H1 (cell line): ENCODE results near the gene MFSD6L. TPM values are rescaled to one million over a fixed set of nuclear protein-coding genes. Genes with fewer than 3 reads are reported as not detected.

Experiments
- CTCF ChIA-PET: fragments of 300-600 bp; sonication (Branson Sonifier 250); formaldehyde crosslinking; loops from one replicate; lab custom pipeline; 2021; ENCODE audit not compliant: partially characterized antibody; lab: Charles Lee
- POLR2A ChIA-PET: fragments of 300-600 bp; sonication (Branson Sonifier 250); formaldehyde crosslinking; loops from one replicate; lab custom pipeline; 2021; ENCODE audit warnings: inconsistent platforms; ENCODE audit not compliant: partially characterized antibody; lab: Charles Lee
- DNase-seq, 2 experiments: peaks; one replicate each; pipeline versions ENCODE4 v3.0.0 to v3.0.0-alpha.2; 2010 to 2022; ENCODE audit warnings: low spot score in 2 of 2, low read depth in 1 of 2, mixed read lengths in 1 of 2
- FAIRE-seq: peaks from 2 replicates; lab custom pipeline; 2011; peaks lifted over from hg19 to GRCh38; lab: Jason Lieb, UNC
- H2AFZ ChIP-seq: 2 replicates; pipeline ENCODE4 v1.8.1; 2012; ENCODE audit warnings: low read length, inconsistent platforms
- H2AK5ac ChIP-seq: 2 replicates; pipeline ENCODE4 v1.6.1; 2013; ENCODE audit warnings: low read depth, low read length
- H2BK120ac ChIP-seq: replicated peaks from 2 replicates; pipeline ENCODE3; 2013; ENCODE audit warnings: low read depth, low read length, inconsistent platforms
- H2BK12ac ChIP-seq: 2 replicates; pipeline ENCODE4 v1.6.1; 2013; ENCODE audit warnings: low read depth, low read length
- H2BK15ac ChIP-seq: 2 replicates; pipeline ENCODE4 v1.6.1; 2013; ENCODE audit warnings: low read length
- H2BK20ac ChIP-seq: 2 replicates; pipeline ENCODE4 v1.6.1; 2013; ENCODE audit warnings: low read length
- H2BK5ac ChIP-seq: 2 replicates; pipeline ENCODE4 v1.6.1; 2013; ENCODE audit warnings: low read depth, low read length
- H3K14ac ChIP-seq: 2 replicates; pipeline ENCODE4 v1.6.1; 2013; ENCODE audit warnings: inconsistent platforms; ENCODE audit not compliant: insufficient read length
- H3K18ac ChIP-seq: 2 replicates; pipeline ENCODE4 v1.6.1; 2013; ENCODE audit warnings: low read length; ENCODE audit errors: extremely low read depth
- H3K23ac ChIP-seq: 2 replicates; pipeline ENCODE4 v1.6.1; 2013; ENCODE audit warnings: inconsistent platforms; ENCODE audit not compliant: insufficient read length
- H3K23me2 ChIP-seq: 2 replicates; pipeline ENCODE4 v1.6.1; 2013; ENCODE audit warnings: low read depth, low read length
- H3K27ac ChIP-seq: 2 replicates; pipeline ENCODE4 v1.6.1; 2011; ENCODE audit warnings: low read depth, low read length, inconsistent platforms
- H3K27me3 ChIP-seq, 4 experiments: replicated peaks in 1 of 4; 1 replicate in 1 of 4; 2 replicates in 3 of 4; pipeline versions ENCODE4 v1.6.1 to v1.8.1; 2011 to 2013; ENCODE audit warnings: low read length in 3 of 4, mild to moderate bottlenecking in 3 of 4, inconsistent platforms in 2 of 4, mixed read lengths in 2 of 4, moderate library complexity in 1 of 4; ENCODE audit not compliant: control insufficient read depth in 3 of 4, insufficient read depth in 3 of 4; ENCODE audit errors: extremely low read depth in 1 of 4
- H3K36me3 ChIP-seq, 4 experiments: 2 replicates each; pipeline versions ENCODE4 v1.6.1 to v1.8.1; 2011 to 2013; ENCODE audit warnings: mild to moderate bottlenecking in 4 of 4, low read length in 3 of 4, moderate library complexity in 2 of 4, control low read depth in 1 of 4, inconsistent platforms in 1 of 4; ENCODE audit not compliant: insufficient read depth in 4 of 4, control insufficient read depth in 2 of 4
- H3K4ac ChIP-seq: replicated peaks from 2 replicates; pipeline ENCODE3; 2013; ENCODE audit warnings: low read length, low read depth, mixed read lengths, inconsistent platforms; ENCODE audit not compliant: insufficient read length
- H3K4me1 ChIP-seq, 4 experiments: replicated peaks in 1 of 4; 1 replicate in 1 of 4; 2 replicates in 3 of 4; pipeline versions ENCODE4 v1.6.1 to v1.8.1; 2011 to 2013; ENCODE audit warnings: low read length in 3 of 4, inconsistent platforms in 2 of 4, mixed read lengths in 1 of 4; ENCODE audit not compliant: insufficient read depth in 4 of 4, control insufficient read depth in 3 of 4
- H3K4me2 ChIP-seq, 2 experiments: 2 replicates each; pipeline versions ENCODE4 v1.6.1 to v1.8.1; 2011 to 2013; ENCODE audit warnings: low read depth in 2 of 2, low read length in 2 of 2, control low read depth in 1 of 2, inconsistent platforms in 1 of 2, mild to moderate bottlenecking in 1 of 2; ENCODE audit not compliant: insufficient read depth in 1 of 2
- H3K4me3 ChIP-seq, 4 experiments: fragments of 200-600, 300-600 bp in 1 of 4; sonication (generic), shearing (Covaris generic), sonication (Bioruptor Twin) in 1 of 4; 2 replicates each; pipeline versions ENCODE4 v1.5.1 to v1.8.1; 2011 to 2016; ENCODE audit warnings: low read length in 4 of 4, low read depth in 3 of 4, control low read depth in 2 of 4, inconsistent platforms in 2 of 4, mild to moderate bottlenecking in 2 of 4, mixed read lengths in 1 of 4, moderate library complexity in 1 of 4; ENCODE audit not compliant: insufficient read depth in 2 of 4; ENCODE audit errors: extremely low read depth in 1 of 4
- H3K56ac ChIP-seq: replicated peaks from 2 replicates; pipeline ENCODE3; 2013; ENCODE audit warnings: low read depth, mild to moderate bottlenecking, mixed read lengths, low read length, inconsistent platforms; ENCODE audit not compliant: insufficient read length
- H3K79me1 ChIP-seq: 2 replicates; pipeline ENCODE4 v1.6.1; 2013; ENCODE audit warnings: low read depth, low read length, control low read depth
- H3K79me2 ChIP-seq, 2 experiments: 2 replicates each; pipeline versions ENCODE4 v1.6.1 to v1.8.1; 2012 to 2013; ENCODE audit warnings: low read length in 2 of 2, mild to moderate bottlenecking in 2 of 2, inconsistent platforms in 1 of 2; ENCODE audit not compliant: insufficient read depth in 2 of 2, control insufficient read depth in 1 of 2
- H3K9ac ChIP-seq, 4 experiments: replicated peaks in 1 of 4; 1 replicate in 1 of 4; 2 replicates in 3 of 4; pipeline versions ENCODE4 v1.6.1 to v1.8.1; 2011 to 2013; ENCODE audit warnings: low read depth in 3 of 4, low read length in 3 of 4, control low read depth in 2 of 4, mild to moderate bottlenecking in 2 of 4, moderate library complexity in 2 of 4, inconsistent platforms in 1 of 4; ENCODE audit errors: extremely low read depth in 1 of 4
- H3K9me3 ChIP-seq, 2 experiments: 2 replicates each; pipeline versions ENCODE4 v1.6.1 to v1.8.1; 2012 to 2013; ENCODE audit warnings: mild to moderate bottlenecking in 2 of 2, moderate library complexity in 2 of 2, control low read depth in 1 of 2, inconsistent platforms in 1 of 2, low read depth in 1 of 2, low read length in 1 of 2, mixed read lengths in 1 of 2; ENCODE audit not compliant: insufficient read depth in 2 of 2
- H4K20me1 ChIP-seq, 2 experiments: replicated peaks in 1 of 2; 2 replicates each; pipeline versions ENCODE3 to v1.8.1; 2011 to 2013; ENCODE audit warnings: inconsistent platforms in 2 of 2, low read length in 2 of 2, mild to moderate bottlenecking in 1 of 2; ENCODE audit not compliant: insufficient read depth in 2 of 2, control insufficient read depth in 1 of 2
- H4K5ac ChIP-seq: 2 replicates; pipeline ENCODE4 v1.6.1; 2013; ENCODE audit warnings: low read length, low read depth, mixed read lengths, inconsistent platforms; ENCODE audit not compliant: insufficient read length
- H4K8ac ChIP-seq: 2 replicates; pipeline ENCODE4 v1.8.0; 2013; ENCODE audit warnings: mild to moderate bottlenecking, moderate library complexity, low read length, inconsistent platforms; ENCODE audit not compliant: insufficient read depth; ENCODE audit errors: extremely low read depth
- H4K91ac ChIP-seq: replicated peaks from 2 replicates; pipeline ENCODE3; 2013; ENCODE audit warnings: low read length, mixed read lengths, inconsistent platforms; ENCODE audit not compliant: insufficient read length
- BRCA1 ChIP-seq: IDR thresholded peaks from 2 replicates; pipeline ENCODE4 v1.6.1; 2012; ENCODE audit warnings: low read depth, low read length, improper control_type of control experiment
- CBX5 ChIP-seq: fragments of 300-800, 300-1000 bp; sonication (generic); IDR thresholded peaks from 2 replicates; pipeline ENCODE4 v1.7.1; 2016; ENCODE audit warnings: antibody characterized with exemption, low read length, low read depth
- CBX8 ChIP-seq: fragments of 300-800, 300-1000 bp; sonication (generic); IDR thresholded peaks from 2 replicates; pipeline ENCODE4 v1.7.1; 2016; ENCODE audit warnings: low read depth, low read length, borderline replicate concordance
- CHD1 ChIP-seq: IDR thresholded peaks from 2 replicates; pipeline ENCODE4 v1.6.1; 2012; ENCODE audit warnings: low read depth, low read length, improper control_type of control experiment
- EP300 ChIP-seq, 2 experiments: IDR thresholded peaks; 1 replicate in 1 of 2; 2 replicates in 1 of 2; pipeline ENCODE4 v1.6.1; 2011 to 2012; ENCODE audit warnings: low read depth in 2 of 2, low read length in 2 of 2, mild to moderate bottlenecking in 2 of 2, borderline replicate concordance in 1 of 2, inconsistent platforms in 1 of 2, moderate library complexity in 1 of 2
- EZH2 ChIP-seq: fragments of 200-600 bp; sonication (generic); IDR thresholded peaks from 2 replicates; pipeline ENCODE4 v1.7.1; 2012; ENCODE audit warnings: low read depth, mild to moderate bottlenecking, moderate library complexity, low read length, inconsistent platforms; ENCODE audit not compliant: severe bottlenecking
- GABPA ChIP-seq: IDR thresholded peaks from 2 replicates; pipeline ENCODE4 v1.6.1; 2011; ENCODE audit warnings: mild to moderate bottlenecking, low read length, moderate library complexity, borderline replicate concordance; ENCODE audit not compliant: insufficient read depth
- NRF1 ChIP-seq: IDR thresholded peaks from 2 replicates; pipeline ENCODE4 v1.6.1; 2011; ENCODE audit warnings: mild to moderate bottlenecking, low read depth, low read length, improper control_type of control experiment
- POLR2A ChIP-seq, 2 experiments: IDR thresholded peaks; 1 replicate in 1 of 2; 2 replicates in 1 of 2; pipeline ENCODE4 v1.6.1; 2011; ENCODE audit warnings: low read depth in 2 of 2, low read length in 2 of 2, mild to moderate bottlenecking in 2 of 2; ENCODE audit errors: control extremely low read depth in 1 of 2
- POU5F1 ChIP-seq: IDR thresholded peaks from 2 replicates; pipeline ENCODE4 v1.6.1; 2011; ENCODE audit warnings: low read depth, mild to moderate bottlenecking, low read length, moderate library complexity
- RBBP5 ChIP-seq: IDR thresholded peaks from 2 replicates; pipeline ENCODE4 v1.7.1; 2012; ENCODE audit warnings: low read depth, mild to moderate bottlenecking, inconsistent platforms, low read length, moderate library complexity, borderline replicate concordance
- RFX5 ChIP-seq: IDR thresholded peaks from 2 replicates; pipeline ENCODE4 v1.6.1; 2011; ENCODE audit warnings: low read depth, low read length, improper control_type of control experiment, borderline replicate concordance
- SAP30 ChIP-seq: fragments of 300-600 bp; sonication (generic); IDR thresholded peaks from 2 replicates; pipeline ENCODE4 v1.7.1; 2012; ENCODE audit warnings: low read length, moderate library complexity, mild to moderate bottlenecking, inconsistent platforms; ENCODE audit not compliant: insufficient read depth, insufficient replicate concordance
- WGBS, 2 experiments: shearing (Covaris generic) in 1 of 2; methylation state at CpG; one replicate each; pipeline versions ENCODE4 v1.1.6 to v1.1.7; 2013 to 2015; ENCODE audit warnings: low lambda C conversion rate in 2 of 2, mixed read lengths in 2 of 2, inconsistent platforms in 1 of 2, low coverage in 1 of 2, missing lambda C conversion rate in 1 of 2; ENCODE audit not compliant: insufficient replicate concordance in 2 of 2, insufficient coverage in 1 of 2, insufficient read length in 1 of 2; ENCODE audit errors: extremely low coverage in 1 of 2, missing lambda C conversion rate in 1 of 2; 5-methylcytosine and 5-hydroxymethylcytosine counted together
- polyA plus RNA-seq, 7 experiments: library from polyadenylated mRNA; depleted of rRNA in 3 of 7; stranded (reverse) in 5 of 7; unstranded in 2 of 7; fragments of >200 nt in 5 of 7; fragments of 200-250 nt in 2 of 7; gene quantifications; 1 replicate in 5 of 7; 2 replicates in 1 of 7; 4 replicates in 1 of 7; pipeline versions ENCODE4 v1.2.1 to v1.2.3, GENCODE V29; 2011 to 2013; ENCODE audit warnings: missing spikeins in 2 of 7, mixed read lengths in 2 of 7
- total RNA-seq: library from RNA; stranded (reverse); fragmentation: NEBNext Ultra II Directional; extraction: Animal tissue kit (Norgen Biotek cat#: 25700); gene quantifications from 2 replicates; pipeline ENCODE4 v1.2.1, GENCODE V29; 2021

The MFSD6L gene
- total and polyA plus RNA-seq, 2 of the 8 experiments (the other 6 are each of a cell fraction or from before 2014, with no cell fraction given), result 2.6 to 2.7 TPM

GRCh38 chr17:8797621-8798175, 1.5 kb downstream of the MFSD6L start:
- no peaks in the 10 kb centered on the region for H3K79me2 ChIP-seq
- no peaks in the 10 kb centered on the region for H3K36me3 ChIP-seq
- no peak overlapping the region for H3K4me3 ChIP-seq
- no peaks in the 10 kb centered on the region for H4K20me1 ChIP-seq
- H3K56ac ChIP-seq, result no peak overlapping the region
- no peak overlapping the region for H4K91ac ChIP-seq
- peaks cover 0 to 6% (median 1%) of the 10 kb centered on the region in 4 experiments; a peak in 2 of 7 replicates for H3K27me3 ChIP-seq
- FAIRE-seq (no peak), DNase-seq (peak in 1 of 2 experiments; percentile 31)
- no peak overlapping the region for H2AK5ac ChIP-seq
- H2BK120ac ChIP-seq, result no peak overlapping the region
- H3K79me1 ChIP-seq, result no peaks in the 10 kb centered on the region
- 84% methylated on average over 14 of the region's 14 CpGs; no CpG with 5 or more reads in 1 of the 2 experiments for WGBS, 2 experiments
- H2BK15ac ChIP-seq, result no peak overlapping the region
- POLR2A ChIA-PET, result interaction anchor here (0.7 to 0.8 kb wide), 2 partner anchors 18 to 97 kb away, joined by 3 read pairs; no protein-coding TSS in a partner anchor
- H3K27ac ChIP-seq, result no peak overlapping the region
- H3K14ac ChIP-seq, result no peak overlapping the region
- no peak overlapping the region; a peak in 1 of 4 replicates for H3K4me2 ChIP-seq
- H4K8ac ChIP-seq, result no peak overlapping the region
- peaks cover 0 to 10% (median 4%) of the 10 kb centered on the region in 4 experiments; a peak in 5 of 7 replicates for H3K4me1 ChIP-seq
- no peak overlapping the region for H3K9ac ChIP-seq
- H3K4ac ChIP-seq, result no peak overlapping the region
- H3K23me2 ChIP-seq, result peaks cover 6% of the 10 kb centered on the region; the same call in 1 of the 2 replicates
- no peaks in the 10 kb centered on the region for H3K9me3 ChIP-seq
- H4K5ac ChIP-seq, result no peak overlapping the region
- H2BK5ac ChIP-seq, result no peak overlapping the region
- H3K23ac ChIP-seq, result no peak overlapping the region
- H3K18ac ChIP-seq, result no peak overlapping the region
- no peak overlapping the region for H2BK20ac ChIP-seq
- H2BK12ac ChIP-seq, result no peak overlapping the region
- no peak overlapping the region for H2AFZ ChIP-seq
- CTCF ChIA-PET, result interaction anchor here (1.0 to 4.1 kb wide), 7 partner anchors 11 to 223 kb away, joined by 3 to 33 read pairs (median 7); no protein-coding TSS in a partner anchor
- TF ChIP-seq CBX8 (no peak), CBX5 (no peak), CHD1 (no peak), RFX5 (no peak), POLR2A (IDR thresholded peaks at IDR 0.05; ENCODE audit: control extremely low read depth in 1 of 2, low read depth in 2 of 2, low read length in 2 of 2) (no peak), POU5F1 (no peak), EZH2 (no peak), NRF1 (no peak), SAP30 (no peak), EP300 (IDR thresholded peaks at IDR 0.05; ENCODE audit: borderline replicate concordance in 1 of 2, low read depth in 2 of 2, low read length in 2 of 2) (no peak), RBBP5 (no peak), GABPA (no peak), BRCA1 (no peak)
